ENCODE results near the gene HIGD1A.

DNA sequence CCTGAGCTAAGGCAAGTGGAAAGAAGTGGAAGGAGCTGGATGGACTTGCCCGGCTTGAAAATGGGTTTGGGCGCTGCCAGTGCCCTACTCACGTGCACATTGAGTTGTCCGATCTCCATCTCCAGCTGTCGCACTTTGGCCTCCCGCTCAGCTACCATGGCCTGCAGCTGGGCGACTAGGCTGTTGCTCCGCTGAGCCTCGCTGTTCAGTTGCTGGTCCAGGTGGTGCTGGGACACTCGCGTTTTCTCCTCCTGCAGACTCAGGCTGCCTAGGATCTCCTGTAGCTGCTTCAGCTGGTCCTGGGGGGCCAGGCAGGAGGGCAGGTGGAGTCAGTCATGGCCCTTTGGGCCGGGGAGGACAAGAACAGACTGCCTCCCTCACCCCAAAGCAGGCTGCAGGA is 68.7 kb downstream of the HIGD1A start:
- TF ChIP-seq, protein P1, sequence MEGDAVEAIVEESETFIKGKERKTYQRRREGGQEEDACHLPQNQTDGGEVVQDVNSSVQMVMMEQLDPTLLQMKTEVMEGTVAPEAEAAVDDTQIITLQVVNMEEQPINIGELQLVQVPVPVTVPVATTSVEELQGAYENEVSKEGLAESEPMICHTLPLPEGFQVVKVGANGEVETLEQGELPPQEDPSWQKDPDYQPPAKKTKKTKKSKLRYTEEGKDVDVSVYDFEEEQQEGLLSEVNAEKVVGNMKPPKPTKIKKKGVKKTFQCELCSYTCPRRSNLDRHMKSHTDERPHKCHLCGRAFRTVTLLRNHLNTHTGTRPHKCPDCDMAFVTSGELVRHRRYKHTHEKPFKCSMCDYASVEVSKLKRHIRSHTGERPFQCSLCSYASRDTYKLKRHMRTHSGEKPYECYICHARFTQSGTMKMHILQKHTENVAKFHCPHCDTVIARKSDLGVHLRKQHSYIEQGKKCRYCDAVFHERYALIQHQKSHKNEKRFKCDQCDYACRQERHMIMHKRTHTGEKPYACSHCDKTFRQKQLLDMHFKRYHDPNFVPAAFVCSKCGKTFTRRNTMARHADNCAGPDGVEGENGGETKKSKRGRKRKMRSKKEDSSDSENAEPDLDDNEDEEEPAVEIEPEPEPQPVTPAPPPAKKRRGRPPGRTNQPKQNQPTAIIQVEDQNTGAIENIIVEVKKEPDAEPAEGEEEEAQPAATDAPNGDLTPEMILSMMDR (conservative IDR thresholded peaks at IDR 0.05; ENCODE audit: low read depth, low read length), result no peak
- TF ChIP-seq, protein P2, sequence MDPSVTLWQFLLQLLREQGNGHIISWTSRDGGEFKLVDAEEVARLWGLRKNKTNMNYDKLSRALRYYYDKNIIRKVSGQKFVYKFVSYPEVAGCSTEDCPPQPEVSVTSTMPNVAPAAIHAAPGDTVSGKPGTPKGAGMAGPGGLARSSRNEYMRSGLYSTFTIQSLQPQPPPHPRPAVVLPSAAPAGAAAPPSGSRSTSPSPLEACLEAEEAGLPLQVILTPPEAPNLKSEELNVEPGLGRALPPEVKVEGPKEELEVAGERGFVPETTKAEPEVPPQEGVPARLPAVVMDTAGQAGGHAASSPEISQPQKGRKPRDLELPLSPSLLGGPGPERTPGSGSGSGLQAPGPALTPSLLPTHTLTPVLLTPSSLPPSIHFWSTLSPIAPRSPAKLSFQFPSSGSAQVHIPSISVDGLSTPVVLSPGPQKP (IDR thresholded peaks at IDR 0.05; ENCODE audit: borderline replicate concordance, low read depth, low read length), result no peak
- TF ChIP-seq POLR2A (IDR thresholded peaks at IDR 0.05; ENCODE audit: low read depth, low read length), result no peak

Data from IMR-90 (cell line).